ENCODE results near the gene LCN10. TPM values are rescaled to one million over a fixed set of nuclear protein-coding genes. Genes with fewer than 3 reads are reported as not detected.

LCN10 gene
- total RNA-seq, 1 donor from 2014 or later: not detected

Small RNA genes within 50 kb of the gene (small RNA-seq; reads per million reads assigned to genes)
- gene ATP6V1G1P3 (ENCODE audit: low replicate concordance) (not detected), gene MIR6722 (ENCODE audit: low replicate concordance) (not detected)

Other genes with a start within 250 kb of the LCN10 start
- 47.7 TPM for gene NOTCH1, start 196.9 kb downstream of the LCN10 start, total RNA-seq
- 29.0 TPM for gene EGFL7, start 80.0 kb downstream of the LCN10 start, total RNA-seq
- 45.4 TPM for gene AGPAT2, start 55.5 kb downstream of the LCN10 start, total RNA-seq
- 7.0 TPM for gene DIPK1B, start 30.4 kb downstream of the LCN10 start, total RNA-seq
- not detected for gene LCN6, start 5.6 kb upstream of the LCN10 start, total RNA-seq
- gene LCN8, start 15.3 kb upstream of the LCN10 start, total RNA-seq: 0.20 TPM
- not detected for gene LCN15, start 21.6 kb upstream of the LCN10 start, total RNA-seq
- gene TMEM141, start 48.4 kb upstream of the LCN10 start, total RNA-seq: 31.9 TPM
- 0.59 TPM for gene CCDC183, start 53.4 kb upstream of the LCN10 start, total RNA-seq
- 28.0 TPM for gene RABL6, start 65.0 kb upstream of the LCN10 start, total RNA-seq
- 0.79 TPM for gene AJM1, start 99.5 kb upstream of the LCN10 start, total RNA-seq
- 70.4 TPM for gene PHPT1, start 106.5 kb upstream of the LCN10 start, total RNA-seq
- gene MAMDC4, start 109.4 kb upstream of the LCN10 start, total RNA-seq: 2.5 TPM
- 165 TPM for gene EDF1, start 123.4 kb upstream of the LCN10 start, total RNA-seq
- 7.8 TPM for gene TRAF2, start 143.6 kb upstream of the LCN10 start, total RNA-seq
- gene FBXW5, start 201.8 kb upstream of the LCN10 start, total RNA-seq: 38.8 TPM
- not detected for gene C8G, start 202.3 kb upstream of the LCN10 start, total RNA-seq
- gene LCN12, start 209.3 kb upstream of the LCN10 start, total RNA-seq: not detected
- 15.3 TPM for gene PTGDS, start 234.6 kb upstream of the LCN10 start, total RNA-seq
- 0.20 TPM for gene LCNL1, start 240.1 kb upstream of the LCN10 start, total RNA-seq
- 13.0 TPM for gene PAXX, start 249.5 kb upstream of the LCN10 start, total RNA-seq